Liver (tissue), 9 donors: ENCODE measurements around the gene ITIH4. TPM values are rescaled to one million over a fixed set of nuclear protein-coding genes. Genes with fewer than 3 reads are reported as not detected.

Source experiments
- DNase-seq: peaks from one replicate; pipeline ENCODE4 v3.0.0-alpha.2; 2017; ENCODE audit warnings: low spot score
- H3K27ac ChIP-seq, 2 donors: one replicate each; pipeline ENCODE4 v1.7.0; 2013; ENCODE audit warnings: inconsistent platforms in 2 of 2, low read length in 2 of 2, control low read depth in 1 of 2, low read depth in 1 of 2, mild to moderate bottlenecking in 1 of 2
- H3K27me3 ChIP-seq, 4 donors: one replicate each; pipeline versions ENCODE4 v1.6.1 to v1.7.0; 2013; ENCODE audit warnings: low read length in 3 of 4, inconsistent platforms in 1 of 4, mild to moderate bottlenecking in 1 of 4, moderate library complexity in 1 of 4; ENCODE audit not compliant: control insufficient read depth in 4 of 4, insufficient read depth in 4 of 4
- H3K36me3 ChIP-seq, 4 donors: one replicate each; pipeline versions ENCODE4 v1.6.1 to v1.7.0; 2013; ENCODE audit warnings: low read length in 3 of 4, mild to moderate bottlenecking in 3 of 4, low read depth in 1 of 4, moderate library complexity in 1 of 4; ENCODE audit not compliant: control insufficient read depth in 4 of 4, insufficient read depth in 3 of 4
- H3K4me1 ChIP-seq, 4 donors: one replicate each; pipeline versions ENCODE4 v1.6.1 to v1.7.0; 2013; ENCODE audit warnings: low read length in 3 of 4, mild to moderate bottlenecking in 3 of 4, moderate library complexity in 1 of 4; ENCODE audit not compliant: control insufficient read depth in 4 of 4, insufficient read depth in 4 of 4
- H3K4me3 ChIP-seq, 3 donors: one replicate each; pipeline versions ENCODE4 v1.6.1 to v1.7.0; 2013; ENCODE audit warnings: low read length in 3 of 3, control low read depth in 1 of 3, low read depth in 1 of 3, mild to moderate bottlenecking in 1 of 3
- H3K9ac ChIP-seq, 2 donors: one replicate each; pipeline ENCODE4 v1.7.0; 2013; ENCODE audit warnings: low read length in 2 of 2, mild to moderate bottlenecking in 2 of 2, moderate library complexity in 2 of 2, control low read depth in 1 of 2, low read depth in 1 of 2
- H3K9me3 ChIP-seq, 4 donors: one replicate each; pipeline versions ENCODE4 v1.6.1 to v1.7.0; 2013; ENCODE audit warnings: low read length in 3 of 4; ENCODE audit not compliant: control insufficient read depth in 4 of 4
- EGR1 ChIP-seq, 2 donors: IDR thresholded peaks; 2 replicates each; pipeline ENCODE4 v1.6.1; 2016 to 2018; ENCODE audit warnings: antibody characterized with exemption in 2 of 2, low read depth in 2 of 2
- GABPA ChIP-seq, 2 donors: IDR thresholded peaks in 1 of 2; conservative IDR thresholded peaks in 1 of 2; 2 replicates each; pipeline ENCODE4 v1.6.1; 2016; ENCODE audit warnings: antibody characterized with exemption in 2 of 2, mild to moderate bottlenecking in 1 of 2, moderate library complexity in 1 of 2
- HNF4A ChIP-seq, 2 donors: conservative IDR thresholded peaks; 2 replicates each; pipeline ENCODE4 v1.6.1; 2016; ENCODE audit warnings: antibody characterized with exemption in 2 of 2, mild to moderate bottlenecking in 2 of 2
- HNF4G ChIP-seq: IDR thresholded peaks from 2 replicates; pipeline ENCODE4 v1.6.1; 2016; ENCODE audit warnings: antibody characterized with exemption
- JUND ChIP-seq, 2 donors: IDR thresholded peaks; 2 replicates each; pipeline ENCODE4 v1.6.1; 2016; ENCODE audit warnings: antibody characterized with exemption in 2 of 2
- NR2F2 ChIP-seq: IDR thresholded peaks from 2 replicates; pipeline ENCODE4 v1.6.1; 2016; ENCODE audit warnings: antibody characterized with exemption
- RAD21 ChIP-seq, 2 donors: IDR thresholded peaks; 2 replicates each; pipeline ENCODE4 v1.6.1; 2016; ENCODE audit warnings: antibody characterized with exemption in 2 of 2, mild to moderate bottlenecking in 2 of 2
- RXRA ChIP-seq, 2 donors: IDR thresholded peaks; 2 replicates each; pipeline ENCODE4 v1.6.1; 2017 to 2018; ENCODE audit warnings: antibody characterized with exemption in 2 of 2, mild to moderate bottlenecking in 1 of 2
- SP1 ChIP-seq: IDR thresholded peaks from 2 replicates; pipeline ENCODE4 v1.6.1; 2018; ENCODE audit warnings: antibody characterized with exemption, mild to moderate bottlenecking
- YY1 ChIP-seq: IDR thresholded peaks from 2 replicates; pipeline ENCODE4 v1.6.1; 2016; ENCODE audit warnings: antibody characterized with exemption, mild to moderate bottlenecking
- WGBS: extraction: QIAGEN DNeasy Blood & Tissue Kit; methylation state at CpG from one replicate; pipeline ENCODE4 v1.1.7; 2013; 5-methylcytosine and 5-hydroxymethylcytosine counted together
- polyA plus RNA-seq, 2 donors: library from polyadenylated mRNA; stranded (reverse) in 1 of 2; unstranded in 1 of 2; fragments of 200-250 nt in 1 of 2; fragments of >200 nt in 1 of 2; fragmentation: Nextera tagmentation in 1 of 2; extraction: Ambion mirVana in 1 of 2; gene quantifications; one replicate each; pipeline versions ENCODE4 v1.2.1 to v1.2.3, GENCODE V29; 2013 to 2015
- total RNA-seq, 2 donors: library from RNA; depleted of rRNA; stranded (reverse); fragments of >200 nt; gene quantifications; one replicate each; pipeline ENCODE4 v1.2.3, GENCODE V29; 2014
- TF ChIP-seq, protein P1 (sequence below): IDR thresholded peaks from 2 replicates; pipeline ENCODE4 v1.6.1; 2016; ENCODE audit warnings: antibody characterized with exemption
- TF ChIP-seq, protein P2 (sequence below): IDR thresholded peaks from 2 replicates; pipeline ENCODE4 v1.6.1; 2016; ENCODE audit warnings: antibody characterized with exemption
- TF ChIP-seq, protein P3 (sequence below): IDR thresholded peaks from 2 replicates; pipeline ENCODE4 v1.6.1; 2016; ENCODE audit warnings: antibody characterized with exemption
- donor health status: healthy.
- donor health status: healthy.
- donor health status: healthy.
- donor health status: healthy.
- donor health status: healthy.

ITIH4 gene
- total and polyA plus RNA-seq, 4 donors = 447 to 3,354 (median 2,410) TPM

DNA sequence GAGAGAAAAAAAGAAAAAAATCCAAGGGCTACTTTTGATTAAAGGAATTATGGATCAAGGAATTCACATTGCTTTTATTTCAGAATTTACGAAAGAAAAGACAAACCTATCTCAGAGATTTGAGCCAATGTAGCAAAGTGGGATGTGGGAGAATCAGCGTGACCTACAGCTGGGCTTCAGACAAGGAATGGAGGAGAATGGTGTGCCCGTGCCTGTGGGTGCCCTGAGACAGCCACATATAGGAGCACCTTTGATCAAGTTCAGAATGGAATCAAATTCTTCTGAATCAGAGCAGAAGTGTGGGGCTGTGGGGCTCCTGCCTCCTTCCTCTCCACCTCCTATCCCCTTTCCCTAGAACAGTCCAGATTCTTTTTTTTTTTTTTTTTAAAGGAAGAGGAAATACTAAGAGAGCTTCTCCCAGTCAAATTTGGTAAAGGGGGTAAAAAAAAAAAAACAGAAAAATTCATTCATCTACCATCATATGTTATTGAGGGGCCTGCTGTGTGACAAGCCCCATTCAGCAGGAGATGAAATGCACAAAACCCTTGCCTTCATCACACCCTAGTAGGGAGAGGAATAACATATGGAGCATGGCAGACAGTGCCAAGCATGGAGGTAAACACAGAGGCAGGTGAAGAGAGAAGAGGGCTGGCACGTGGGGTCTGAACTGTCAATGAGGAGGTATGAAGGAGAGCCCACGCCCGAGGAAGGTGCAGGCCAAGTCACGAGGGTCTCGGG is 29.4 kb upstream of the ITIH4 start (continued):
- TF ChIP-seq EGR1 (IDR thresholded peaks at IDR 0.05; ENCODE audit: low read depth in 2 of 2) = no peak

DNA sequence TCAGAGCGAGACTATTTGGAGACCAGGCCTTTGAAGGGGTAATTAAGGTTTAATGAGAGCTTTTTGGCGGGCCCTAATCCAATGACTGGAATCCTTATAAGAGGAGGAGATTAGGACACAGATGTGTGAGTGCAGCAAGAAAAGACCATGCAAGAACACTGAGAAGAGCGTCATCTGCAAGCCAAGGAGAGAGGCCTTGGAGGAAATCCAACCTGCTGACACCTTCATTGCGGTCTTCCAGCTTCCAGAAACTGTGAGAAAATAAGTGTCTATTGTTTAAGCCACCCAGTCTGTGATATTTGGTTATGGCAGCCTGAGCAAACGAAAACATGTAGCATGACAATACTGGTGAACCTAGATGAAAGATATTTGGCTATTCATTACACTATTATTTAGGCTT is 27.4 kb upstream of the ITIH4 start:
- Histone ChIP-seq H3K27me3 (no peaks in the 10 kb centered on the region), H3K4me3 (no peak overlapping the region), H3K4me1 (no peaks in the 10 kb centered on the region), H3K36me3 (peaks cover 0 to 9% (median 0%) of the 10 kb centered on the region in 4 donors), H3K9me3 (no peaks in the 10 kb centered on the region), H3K9ac (no peak overlapping the region), H3K27ac (no peak overlapping the region)
- TF ChIP-seq, protein P1, sequence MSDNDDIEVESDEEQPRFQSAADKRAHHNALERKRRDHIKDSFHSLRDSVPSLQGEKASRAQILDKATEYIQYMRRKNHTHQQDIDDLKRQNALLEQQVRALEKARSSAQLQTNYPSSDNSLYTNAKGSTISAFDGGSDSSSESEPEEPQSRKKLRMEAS = no peak
- TF ChIP-seq RAD21 (IDR thresholded peaks at IDR 0.05) (no peak), NR2F2 (no peak), YY1 (no peak), JUND (IDR thresholded peaks at IDR 0.05) (no peak), GABPA (IDR thresholded peaks at IDR 0.05 in 1 of 2, conservative IDR thresholded peaks at IDR 0.05 in 1 of 2) (no peak), HNF4G (no peak), SP1 (no peak), RXRA (IDR thresholded peaks at IDR 0.05) (no peak)
- TF ChIP-seq, protein P2, sequence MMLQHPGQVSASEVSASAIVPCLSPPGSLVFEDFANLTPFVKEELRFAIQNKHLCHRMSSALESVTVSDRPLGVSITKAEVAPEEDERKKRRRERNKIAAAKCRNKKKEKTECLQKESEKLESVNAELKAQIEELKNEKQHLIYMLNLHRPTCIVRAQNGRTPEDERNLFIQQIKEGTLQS = no peak
- TF ChIP-seq, protein P3, sequence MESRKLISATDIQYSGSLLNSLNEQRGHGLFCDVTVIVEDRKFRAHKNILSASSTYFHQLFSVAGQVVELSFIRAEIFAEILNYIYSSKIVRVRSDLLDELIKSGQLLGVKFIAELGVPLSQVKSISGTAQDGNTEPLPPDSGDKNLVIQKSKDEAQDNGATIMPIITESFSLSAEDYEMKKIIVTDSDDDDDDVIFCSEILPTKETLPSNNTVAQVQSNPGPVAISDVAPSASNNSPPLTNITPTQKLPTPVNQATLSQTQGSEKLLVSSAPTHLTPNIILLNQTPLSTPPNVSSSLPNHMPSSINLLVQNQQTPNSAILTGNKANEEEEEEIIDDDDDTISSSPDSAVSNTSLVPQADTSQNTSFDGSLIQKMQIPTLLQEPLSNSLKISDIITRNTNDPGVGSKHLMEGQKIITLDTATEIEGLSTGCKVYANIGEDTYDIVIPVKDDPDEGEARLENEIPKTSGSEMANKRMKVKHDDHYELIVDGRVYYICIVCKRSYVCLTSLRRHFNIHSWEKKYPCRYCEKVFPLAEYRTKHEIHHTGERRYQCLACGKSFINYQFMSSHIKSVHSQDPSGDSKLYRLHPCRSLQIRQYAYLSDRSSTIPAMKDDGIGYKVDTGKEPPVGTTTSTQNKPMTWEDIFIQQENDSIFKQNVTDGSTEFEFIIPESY = no peak
- no peak for DNase-seq
- WGBS = 96% methylated on average over 5 of the region's 5 CpGs

DNA sequence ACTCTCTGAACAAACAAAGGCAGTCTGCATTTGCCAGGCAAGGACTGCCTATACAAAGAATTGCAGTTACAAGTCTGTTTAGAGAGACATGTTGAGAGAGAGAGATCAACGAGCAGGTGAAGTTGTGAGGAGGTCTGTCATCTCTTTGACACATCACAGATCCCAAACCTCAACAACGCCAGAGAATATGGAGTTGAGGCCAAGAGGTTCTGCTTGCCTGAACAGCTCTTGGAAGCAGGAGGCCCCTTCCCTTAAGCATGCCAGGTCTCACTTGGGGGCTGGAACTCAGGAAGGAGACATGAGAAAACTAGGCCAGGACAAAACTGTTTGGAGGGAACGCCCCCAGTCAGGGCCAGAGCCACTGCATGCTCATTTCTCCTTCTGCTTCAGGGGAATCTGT is 26.7 kb upstream of the ITIH4 start:
- no peak for DNase-seq
- Histone ChIP-seq H3K9me3 (no peaks in the 10 kb centered on the region), H3K4me3 (no peak overlapping the region), H3K27ac (no peak overlapping the region), H3K9ac (no peak overlapping the region), H3K36me3 (peaks cover 0 to 14% (median 0%) of the 10 kb centered on the region in 4 donors), H3K4me1 (no peaks in the 10 kb centered on the region), H3K27me3 (no peaks in the 10 kb centered on the region)
- WGBS = 94% methylated on average over 3 of the region's 3 CpGs
- TF ChIP-seq HNF4A (conservative IDR thresholded peaks at IDR 0.05) = no peak
- TF ChIP-seq, protein P1 = no peak

DNA sequence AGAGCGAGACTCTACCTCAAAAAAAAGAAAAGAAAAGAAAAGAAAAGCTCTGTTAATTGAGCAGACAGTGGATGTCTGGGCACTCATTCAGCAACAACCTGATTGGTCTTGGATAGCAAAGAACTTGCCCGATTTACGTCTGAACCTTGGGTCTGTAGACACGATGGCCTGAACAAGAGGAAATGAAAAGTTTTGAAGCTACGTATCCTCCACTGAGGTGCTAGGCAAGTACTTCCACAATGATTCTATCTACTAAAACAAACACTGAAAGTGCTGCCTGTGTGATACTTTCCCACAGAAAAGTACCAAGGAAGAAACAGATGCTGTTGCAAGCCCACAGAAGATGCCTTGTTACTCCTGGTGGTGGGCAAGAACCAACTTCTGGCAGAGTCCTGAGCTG is 26.2 kb upstream of the ITIH4 start:
- H3K27ac ChIP-seq = no peak overlapping the region
- H3K9me3 ChIP-seq = no peaks in the 10 kb centered on the region
- TF ChIP-seq YY1 = no peak
- no peak for TF ChIP-seq JUND (IDR thresholded peaks at IDR 0.05)
- no peak for TF ChIP-seq RXRA (IDR thresholded peaks at IDR 0.05)
- TF ChIP-seq EGR1 (IDR thresholded peaks at IDR 0.05; ENCODE audit: low read depth in 2 of 2) = no peak
- TF ChIP-seq, protein P3 = no peak
- no peak for TF ChIP-seq HNF4A (conservative IDR thresholded peaks at IDR 0.05)
- no peak overlapping the region for H3K4me3 ChIP-seq
- DNase-seq = no peak
- H3K27me3 ChIP-seq = no peaks in the 10 kb centered on the region
- no peak overlapping the region for H3K9ac ChIP-seq
- peaks cover 0 to 19% (median 2%) of the 10 kb centered on the region in 4 donors for H3K36me3 ChIP-seq
- 94% methylated on average over 5 of the region's 5 CpGs for WGBS
- no peaks in the 10 kb centered on the region for H3K4me1 ChIP-seq
